Neural progenitor cell (in vitro differentiated cells): ENCODE data around the gene NELFCD. TPM values are rescaled to one million over a fixed set of nuclear protein-coding genes. Genes with fewer than 3 reads are reported as not detected.
A peak's percentile ranks its signal among the peaks of the same experiment; 100 is the strongest.

Experiments used
- DNase-seq: peaks from one replicate; pipeline ENCODE4 v3.0.0-alpha.2; 2016; ENCODE audit warnings: low spot score
- H2AFZ ChIP-seq: fragments of 200-600 bp; sonication (generic); replicated peaks from 2 replicates; pipeline ENCODE4 v1.6.1; 2016; ENCODE audit warnings: antibody characterized with exemption
- H3F3A ChIP-seq: fragments of 200-600 bp; sonication (generic); 2 replicates; pipeline ENCODE4 v1.6.1; 2016; ENCODE audit warnings: antibody characterized with exemption, low read depth
- H3K27ac ChIP-seq: fragments of 200-600 bp; sonication (generic); 2 replicates; pipeline ENCODE4 v1.5.1; 2016; ENCODE audit warnings: mild to moderate bottlenecking
- H3K27me3 ChIP-seq: fragments of 200-600 bp; sonication (generic); 2 replicates; pipeline ENCODE4 v1.6.1; 2016; ENCODE audit warnings: mild to moderate bottlenecking, moderate library complexity
- H3K36me3 ChIP-seq: fragments of 200-600 bp; sonication (generic); 2 replicates; pipeline ENCODE4 v1.5.1; 2016
- H3K4me1 ChIP-seq: fragments of 200-600 bp; sonication (generic); 2 replicates; pipeline ENCODE4 v1.6.1; 2016; ENCODE audit warnings: mixed run types
- H3K4me2 ChIP-seq: fragments of 200-600 bp; sonication (generic); 2 replicates; pipeline ENCODE4 v1.6.1; 2016
- H3K4me3 ChIP-seq: fragments of 200-600 bp; sonication (generic); 2 replicates; pipeline ENCODE4 v1.5.1; 2016
- H3K79me2 ChIP-seq: fragments of 200-600 bp; sonication (generic); 2 replicates; pipeline ENCODE4 v1.6.1; 2016; ENCODE audit warnings: low read depth
- H3K9ac ChIP-seq: fragments of 200-600 bp; sonication (generic); 2 replicates; pipeline ENCODE4 v1.6.1; 2016
- H3K9me3 ChIP-seq: fragments of 200-600 bp; sonication (generic); 2 replicates; pipeline ENCODE4 v1.5.1; 2016; ENCODE audit warnings: low read depth
- H4K20me1 ChIP-seq: fragments of 200-600 bp; sonication (generic); 2 replicates; pipeline ENCODE4 v1.6.1; 2016; ENCODE audit warnings: low read depth
- H3K27ac Mint-ChIP-seq: 3 replicates; pipeline ENCODE4 v1.8.0; 2021; ENCODE audit warnings: mixed read lengths
- H3K27me3 Mint-ChIP-seq: 2 replicates; pipeline ENCODE4 v1.8.0; 2022; ENCODE audit warnings: low read depth, mild to moderate bottlenecking, inconsistent platforms, moderate library complexity, mixed read lengths; ENCODE audit not compliant: insufficient read depth
- H3K36me3 Mint-ChIP-seq: 3 replicates; pipeline ENCODE4 v1.8.0; 2021; ENCODE audit warnings: mixed read lengths
- H3K4me1 Mint-ChIP-seq: 3 replicates; pipeline ENCODE4 v1.8.0; 2021; ENCODE audit warnings: mixed read lengths
- H3K4me3 Mint-ChIP-seq: 3 replicates; pipeline ENCODE4 v1.8.0; 2021; ENCODE audit warnings: mild to moderate bottlenecking, moderate library complexity, mixed read lengths
- H3K9me3 Mint-ChIP-seq: 3 replicates; pipeline ENCODE4 v1.8.0; 2020; ENCODE audit warnings: mixed read lengths
- CTCF ChIP-seq: fragments of 200-600 bp; sonication (generic); IDR thresholded peaks from 2 replicates; pipeline ENCODE4 v1.5.1; 2017; ENCODE audit warnings: antibody characterized with exemption, mild to moderate bottlenecking
- EZH2 ChIP-seq: fragments of 200-600 bp; sonication (generic); IDR thresholded peaks from 2 replicates; pipeline ENCODE4 v1.6.1; 2017; ENCODE audit warnings: antibody characterized with exemption, mild to moderate bottlenecking, moderate library complexity
- EZH2phosphoT487 ChIP-seq: fragments of 200-600 bp; sonication (generic); IDR thresholded peaks from 2 replicates; pipeline ENCODE4 v1.6.1; 2017; ENCODE audit warnings: antibody characterized with exemption
- total RNA-seq: library from RNA; depleted of rRNA; stranded (reverse); fragments of >200 nt; gene quantifications from 2 replicates; pipeline ENCODE4 v1.2.3, GENCODE V29; 2015; ENCODE audit warnings: low replicate concordance

Gene NELFCD
- total RNA-seq, 1 donor from 2014 or later, result 58.9 TPM

- H3K27me3 Mint-ChIP-seq, result peaks cover 2% of the 10 kb centered on the region
- peaks cover 62% of the 10 kb centered on the region for H3K79me2 ChIP-seq
- peaks cover 54% of the 10 kb centered on the region for H4K20me1 ChIP-seq
- peaks cover 29% of the 10 kb centered on the region for H3K36me3 Mint-ChIP-seq
- H3K4me3 Mint-ChIP-seq, result no peak overlapping the region
- peak overlapping the region; percentile 16 for H3K9ac ChIP-seq
- no peak overlapping the region for H2AFZ ChIP-seq
- H3K27me3 ChIP-seq, result no peaks in the 10 kb centered on the region
- H3K4me3 ChIP-seq, result no peak overlapping the region
- no peak for TF ChIP-seq CTCF
- TF ChIP-seq EZH2, result no peak
- no peak for TF ChIP-seq EZH2phosphoT487
- H3K27ac ChIP-seq, result no peak overlapping the region
- peaks cover 54% of the 10 kb centered on the region for H3K4me1 Mint-ChIP-seq
- H3K9me3 ChIP-seq, result no peaks in the 10 kb centered on the region
- no peak for DNase-seq
- H3K4me2 ChIP-seq, result no peak overlapping the region
- H3K27ac Mint-ChIP-seq, result no peak overlapping the region
- peaks cover 14% of the 10 kb centered on the region for H3K36me3 ChIP-seq
- peaks cover 25% of the 10 kb centered on the region for H3K4me1 ChIP-seq
- peaks cover 4% of the 10 kb centered on the region for H3F3A ChIP-seq
- H3K9me3 Mint-ChIP-seq, result no peaks in the 10 kb centered on the region
Observed at GRCh38 chr20:59027741-59028320, 46.8 kb downstream of the NELFCD start.

- peak overlapping the region; percentile 9 for H3K4me2 ChIP-seq
- no peak for DNase-seq
- H3K4me1 ChIP-seq, result peaks cover 33% of the 10 kb centered on the region
- peaks cover 54% of the 10 kb centered on the region for H4K20me1 ChIP-seq
- no peak overlapping the region for H2AFZ ChIP-seq
- Mint-ChIP-seq H3K9me3 (no peaks in the 10 kb centered on the region), H3K4me3 (peak overlapping the region; percentile 64), H3K36me3 (peaks cover 25% of the 10 kb centered on the region), H3K4me1 (peaks cover 59% of the 10 kb centered on the region), H3K27me3 (peaks cover 2% of the 10 kb centered on the region), H3K27ac (peak overlapping the region; percentile 72)
- H3K4me3 ChIP-seq, result no peak overlapping the region
- H3K36me3 ChIP-seq, result peaks cover 14% of the 10 kb centered on the region
- peak overlapping the region; percentile 16 for H3K9ac ChIP-seq
- peaks cover 14% of the 10 kb centered on the region for H3F3A ChIP-seq
- TF ChIP-seq EZH2phosphoT487 (no peak), EZH2 (no peak), CTCF (no peak)
- H3K27me3 ChIP-seq, result no peaks in the 10 kb centered on the region
- no peak overlapping the region for H3K27ac ChIP-seq
- H3K79me2 ChIP-seq, result peaks cover 62% of the 10 kb centered on the region
- H3K9me3 ChIP-seq, result no peaks in the 10 kb centered on the region
Observed at GRCh38 chr20:59028812-59029211, 47.8 kb downstream of the NELFCD start.

- Histone ChIP-seq H3K4me1 (peaks cover 33% of the 10 kb centered on the region), H3K27me3 (no peaks in the 10 kb centered on the region), H2AFZ (no peak overlapping the region), H3F3A (peaks cover 19% of the 10 kb centered on the region), H3K36me3 (peaks cover 14% of the 10 kb centered on the region), H3K9me3 (no peaks in the 10 kb centered on the region), H3K9ac (no peak overlapping the region), H3K27ac (no peak overlapping the region), H3K4me2 (peak overlapping the region; percentile 92), H3K79me2 (peaks cover 60% of the 10 kb centered on the region), H3K4me3 (peak overlapping the region; percentile 68), H4K20me1 (peaks cover 48% of the 10 kb centered on the region)
- Mint-ChIP-seq H3K4me1 (peaks cover 53% of the 10 kb centered on the region), H3K9me3 (no peaks in the 10 kb centered on the region), H3K36me3 (peaks cover 16% of the 10 kb centered on the region), H3K27me3 (no peaks in the 10 kb centered on the region), H3K27ac (no peak overlapping the region), H3K4me3 (peak overlapping the region; percentile 93)
- TF ChIP-seq CTCF, result no peak
- TF ChIP-seq EZH2, result no peak
- TF ChIP-seq EZH2phosphoT487, result no peak
- DNase-seq, result no peak
Observed at GRCh38 chr20:59030911-59031563, 50.0 kb downstream of the NELFCD start.
